Stomach (tissue), 4 donors: ENCODE data around the gene MAGI2.

Experiments
- POLR2A ChIP-seq, 4 donors: fragments of 450-650 bp; IDR thresholded peaks; one replicate each; pipeline ENCODE4 v1.6.1; 2016; ENCODE audit warnings: antibody characterized with exemption in 4 of 4, control low read depth in 2 of 4, mild to moderate bottlenecking in 1 of 4, moderate library complexity in 1 of 4
- POLR2AphosphoS5 ChIP-seq, 3 donors: sonication (generic); formaldehyde crosslinking; IDR thresholded peaks; one replicate each; pipeline ENCODE4 v1.6.1; 2016; ENCODE audit warnings: antibody characterized with exemption in 3 of 3
- TF ChIP-seq, protein P1 (sequence below), 7 experiments: fragments of 450-650 bp in 4 of 7; fragments of 200-600 bp in 3 of 7; sonication (generic) in 3 of 7; IDR thresholded peaks; one replicate each; pipeline ENCODE4 v1.5.1; 2016 to 2019; ENCODE audit warnings: antibody characterized with exemption in 7 of 7, control low read depth in 2 of 7, mild to moderate bottlenecking in 1 of 7

GRCh38 chr7:78463039-78463438 lies 990.4 kb downstream of the MAGI2 start:
- TF ChIP-seq, protein P1, sequence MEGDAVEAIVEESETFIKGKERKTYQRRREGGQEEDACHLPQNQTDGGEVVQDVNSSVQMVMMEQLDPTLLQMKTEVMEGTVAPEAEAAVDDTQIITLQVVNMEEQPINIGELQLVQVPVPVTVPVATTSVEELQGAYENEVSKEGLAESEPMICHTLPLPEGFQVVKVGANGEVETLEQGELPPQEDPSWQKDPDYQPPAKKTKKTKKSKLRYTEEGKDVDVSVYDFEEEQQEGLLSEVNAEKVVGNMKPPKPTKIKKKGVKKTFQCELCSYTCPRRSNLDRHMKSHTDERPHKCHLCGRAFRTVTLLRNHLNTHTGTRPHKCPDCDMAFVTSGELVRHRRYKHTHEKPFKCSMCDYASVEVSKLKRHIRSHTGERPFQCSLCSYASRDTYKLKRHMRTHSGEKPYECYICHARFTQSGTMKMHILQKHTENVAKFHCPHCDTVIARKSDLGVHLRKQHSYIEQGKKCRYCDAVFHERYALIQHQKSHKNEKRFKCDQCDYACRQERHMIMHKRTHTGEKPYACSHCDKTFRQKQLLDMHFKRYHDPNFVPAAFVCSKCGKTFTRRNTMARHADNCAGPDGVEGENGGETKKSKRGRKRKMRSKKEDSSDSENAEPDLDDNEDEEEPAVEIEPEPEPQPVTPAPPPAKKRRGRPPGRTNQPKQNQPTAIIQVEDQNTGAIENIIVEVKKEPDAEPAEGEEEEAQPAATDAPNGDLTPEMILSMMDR (IDR thresholded peaks at IDR 0.05) = no peak
- TF ChIP-seq POLR2A (IDR thresholded peaks at IDR 0.05) = no peak
- no peak for TF ChIP-seq POLR2AphosphoS5 (IDR thresholded peaks at IDR 0.05)
